Measurements from ENCODE around the gene PIP5K1C. TPM values are rescaled to one million over a fixed set of nuclear protein-coding genes. Genes with fewer than 3 reads are reported as not detected.

The PIP5K1C gene
- total and polyA plus RNA-seq, 2 donors (not counting 1 experiment from before 2014, with no cell fraction given): 10.4 to 46.7 TPM

- TF ChIP-seq EZH2 (IDR thresholded peaks at IDR 0.05; ENCODE audit: borderline replicate concordance, insufficient read depth, low read depth, low read length, poor library complexity, severe bottlenecking): no peak
- no peak for TF ChIP-seq CTCF (IDR thresholded peaks at IDR 0.05)
- POLR2A ChIA-PET: interaction anchor here (0.7 to 2.9 kb wide), 3 partner anchors 8 to 103 kb away, joined by 3 to 19 read pairs (median 5); no protein-coding TSS in a partner anchor
- no peak for ATAC-seq (ENCODE audit: low read depth)
- Histone ChIP-seq H3K4me3 (ENCODE audit: control extremely low read depth in 1 of 5, extremely low read depth in 1 of 5, insufficient read depth in 1 of 5, low read depth in 2 of 5, low read length in 4 of 5) (no peak overlapping the region), H4K20me1 (ENCODE audit: control insufficient read depth, insufficient read depth, low read length, poor library complexity, severe bottlenecking) (peaks cover 59% of the 10 kb centered on the region), H3K4me1 (ENCODE audit: control insufficient read depth in 2 of 2, insufficient read depth in 2 of 2, low read length in 2 of 2) (peaks cover 16 to 23% of the 10 kb centered on the region in 2 donors), H3K27me3 (replicated peaks in 1 of 4; ENCODE audit: control extremely low read depth in 1 of 4, control insufficient read depth in 3 of 4, insufficient read depth in 4 of 4, low read length in 3 of 4) (no peaks in the 10 kb centered on the region), H3K27ac (ENCODE audit: low read length in 2 of 2) (peak overlapping the region in 1 of 2 donors; percentile 20), H3K36me3 (replicated peaks in 1 of 2; ENCODE audit: control extremely low read depth in 1 of 2, control insufficient read depth in 1 of 2, extremely low read depth in 1 of 2, insufficient read depth in 2 of 2, low read length in 1 of 2) (no peaks in the 10 kb centered on the region), H3K79me2 (ENCODE audit: control insufficient read depth, insufficient read depth, low read length) (peaks cover 71% of the 10 kb centered on the region), H3K9me3 (ENCODE audit: control extremely low read depth in 1 of 3, control insufficient read depth in 2 of 3, insufficient read depth in 1 of 3, low read length in 2 of 3) (no peaks in the 10 kb centered on the region), H3K9ac (ENCODE audit: low read length) (no peak overlapping the region), H3K4me2 (replicated peaks; ENCODE audit: low read depth, low read length, poor library complexity, severe bottlenecking) (peak overlapping the region; percentile 41), H2AFZ (ENCODE audit: insufficient read depth, low read depth, low read length, poor library complexity, severe bottlenecking) (no peak overlapping the region)
- DNase-seq: peak; percentile 43
- CTCF ChIA-PET: interaction anchor here (1.1 to 11.3 kb wide), 7 partner anchors 8 to 64 kb away, joined by 3 to 110 read pairs (median 10); partner anchors contain the start of gene MRPL54
- peak overlapping the region; percentile 81 for H3K4me3 Mint-ChIP-seq
- H3K27ac Mint-ChIP-seq: peak overlapping the region; percentile 81
- 22% methylated on average over 7 of the region's 12 CpGs for WGBS (ENCODE audit: insufficient coverage)
- no peaks in the 10 kb centered on the region for H3K9me3 Mint-ChIP-seq (ENCODE audit: insufficient read depth)
- H3K4me1 Mint-ChIP-seq: peaks cover 30% of the 10 kb centered on the region
- intact Hi-C loops (cut with micrococcal nuclease): no loop called here
- no peaks in the 10 kb centered on the region for H3K27me3 Mint-ChIP-seq
Observed at GRCh38 chr19:3698386-3698950, 1.8 kb downstream of the PIP5K1C start.

GRCh38 chr19:3697671-3698385 lies 2.4 kb downstream of the PIP5K1C start:
- Histone ChIP-seq H3K4me3 (ENCODE audit: control extremely low read depth in 1 of 5, extremely low read depth in 1 of 5, insufficient read depth in 1 of 5, low read depth in 2 of 5, low read length in 4 of 5) (no peak overlapping the region), H3K9me3 (ENCODE audit: control extremely low read depth in 1 of 3, control insufficient read depth in 2 of 3, insufficient read depth in 1 of 3, low read length in 2 of 3) (no peaks in the 10 kb centered on the region), H3K79me2 (ENCODE audit: control insufficient read depth, insufficient read depth, low read length) (peaks cover 78% of the 10 kb centered on the region), H3K27ac (ENCODE audit: low read length in 2 of 2) (peak overlapping the region in 1 of 2 donors; percentile 20), H2AFZ (ENCODE audit: insufficient read depth, low read depth, low read length, poor library complexity, severe bottlenecking) (no peak overlapping the region), H3K4me1 (ENCODE audit: control insufficient read depth in 2 of 2, insufficient read depth in 2 of 2, low read length in 2 of 2) (peaks cover 16 to 23% of the 10 kb centered on the region in 2 donors), H4K20me1 (ENCODE audit: control insufficient read depth, insufficient read depth, low read length, poor library complexity, severe bottlenecking) (peaks cover 65% of the 10 kb centered on the region), H3K27me3 (replicated peaks in 1 of 4; ENCODE audit: control extremely low read depth in 1 of 4, control insufficient read depth in 3 of 4, insufficient read depth in 4 of 4, low read length in 3 of 4) (no peaks in the 10 kb centered on the region), H3K36me3 (replicated peaks in 1 of 2; ENCODE audit: control extremely low read depth in 1 of 2, control insufficient read depth in 1 of 2, extremely low read depth in 1 of 2, insufficient read depth in 2 of 2, low read length in 1 of 2) (no peaks in the 10 kb centered on the region), H3K9ac (ENCODE audit: low read length) (no peak overlapping the region), H3K4me2 (replicated peaks; ENCODE audit: low read depth, low read length, poor library complexity, severe bottlenecking) (peak overlapping the region; percentile 41)
- peak overlapping the region; percentile 81 for H3K27ac Mint-ChIP-seq
- ChIA-PET POLR2A (interaction anchor here (1.6 to 2.9 kb wide), 2 partner anchors 7 to 10 kb away, joined by 5 to 19 read pairs; no protein-coding TSS in a partner anchor), CTCF (interaction anchor here (0.5 to 11.3 kb wide), 10 partner anchors 9 to 130 kb away, joined by 3 to 110 read pairs (median 4); no protein-coding TSS in a partner anchor)
- H3K27me3 Mint-ChIP-seq: no peaks in the 10 kb centered on the region
- peak overlapping the region; percentile 81 for H3K4me3 Mint-ChIP-seq
- H3K9me3 Mint-ChIP-seq (ENCODE audit: insufficient read depth): no peaks in the 10 kb centered on the region
- ATAC-seq (ENCODE audit: low read depth) (no peak), DNase-seq (no peak)
- intact Hi-C loops (cut with micrococcal nuclease): no loop called here
- 80% methylated on average over 43 of the region's 43 CpGs for whole genome bisulfite sequencing (ENCODE audit: insufficient coverage)
- TF ChIP-seq CTCF (IDR thresholded peaks at IDR 0.05) (no peak), EZH2 (IDR thresholded peaks at IDR 0.05; ENCODE audit: borderline replicate concordance, insufficient read depth, low read depth, low read length, poor library complexity, severe bottlenecking) (no peak)
- peaks cover 32% of the 10 kb centered on the region for H3K4me1 Mint-ChIP-seq

All from B cell (primary cell).